ENCODE results near the gene FXYD2.

DNA sequence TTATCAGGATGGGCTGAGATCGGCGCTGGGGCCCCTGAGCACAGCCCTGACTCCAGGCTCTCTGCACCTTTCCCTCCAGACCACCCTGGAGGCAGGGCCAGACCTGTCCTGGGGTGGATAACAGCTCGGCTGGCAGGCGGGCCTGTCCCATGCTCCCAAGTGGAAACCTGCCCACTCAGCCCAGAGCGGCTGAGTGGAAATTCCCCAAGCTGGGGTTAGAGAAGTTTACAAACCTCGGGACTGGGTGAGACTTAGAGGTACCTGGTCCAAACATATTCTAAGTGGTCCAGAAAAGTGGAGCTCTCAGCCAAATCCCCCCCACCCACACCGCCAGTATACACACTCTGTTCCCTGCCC, 4.8 kb upstream of the FXYD2 start:
- no peak for TF ChIP-seq CBFB (CRISPR knock-in tag; IDR thresholded peaks at IDR 0.05; ENCODE audit: low read depth)
- no peak for TF ChIP-seq SP1 (CRISPR knock-in tag; conservative IDR thresholded peaks at IDR 0.05)
- TF ChIP-seq CTCF (IDR thresholded peaks at IDR 0.05): no peak
- TF ChIP-seq ATF1 (CRISPR knock-in tag; IDR thresholded peaks at IDR 0.05): no peak
- no peak for TF ChIP-seq ZNF138 (CRISPR knock-in tag; conservative IDR thresholded peaks at IDR 0.05)
- no peak for TF ChIP-seq CDX4 (CRISPR knock-in tag; IDR thresholded peaks at IDR 0.05; ENCODE audit: borderline replicate concordance)
- no peak for TF ChIP-seq USF2 (CRISPR knock-in tag; IDR thresholded peaks at IDR 0.05)
- TF ChIP-seq ZNF232 (CRISPR knock-in tag; IDR thresholded peaks at IDR 0.05): no peak
- TF ChIP-seq ZBTB43 (CRISPR knock-in tag; IDR thresholded peaks at IDR 0.05): no peak

Measured in WTC11 (cell line).